SU-DHL-6 (cell line): ENCODE data around the gene PHF14.

Source experiments
- EZH2phosphoT487 ChIP-seq: fragments of 200-600 bp; sonication (generic), shearing (Covaris generic); conservative IDR thresholded peaks from 2 replicates; pipeline ENCODE4 v1.6.1; 2018; ENCODE audit warnings: mild to moderate bottlenecking, antibody characterized with exemption, low read length, moderate library complexity, mixed read lengths
- TF ChIP-seq, protein P1 (sequence below): fragments of 200-600 bp; sonication (generic); IDR thresholded peaks from one replicate; pipeline ENCODE4 v1.5.1; 2017; ENCODE audit warnings: antibody characterized with exemption, mild to moderate bottlenecking, low read length, moderate library complexity; ENCODE audit not compliant: insufficient read depth, poor library complexity, severe bottlenecking

DNA sequence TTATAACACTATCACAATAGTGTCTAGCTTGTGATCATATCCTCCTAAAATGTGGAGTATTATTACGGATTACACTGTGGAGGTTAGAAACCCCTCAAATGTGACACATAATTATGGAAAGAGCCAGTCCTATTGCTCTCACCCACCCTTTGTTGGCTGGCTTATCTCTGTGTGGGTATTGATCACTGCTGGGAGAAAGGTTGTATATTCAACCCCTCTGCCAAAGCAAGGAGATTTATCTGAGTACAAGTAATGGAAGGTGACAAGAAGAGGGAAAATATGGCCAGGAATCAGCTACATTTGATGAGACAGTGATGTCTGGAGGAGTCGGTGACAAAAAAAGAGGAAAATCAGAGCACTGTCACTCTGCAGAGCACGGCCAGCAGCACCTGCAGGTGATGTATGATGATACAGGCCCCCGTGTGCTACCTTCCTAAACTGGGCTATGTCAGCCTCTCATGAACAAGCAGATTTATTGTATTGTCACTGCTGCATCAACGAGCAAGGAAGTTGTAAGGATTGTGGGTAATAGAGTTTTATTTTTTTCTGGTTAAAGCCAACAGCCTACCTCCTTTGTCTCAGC is 235.3 kb downstream of the PHF14 start:
- TF ChIP-seq, protein P1, sequence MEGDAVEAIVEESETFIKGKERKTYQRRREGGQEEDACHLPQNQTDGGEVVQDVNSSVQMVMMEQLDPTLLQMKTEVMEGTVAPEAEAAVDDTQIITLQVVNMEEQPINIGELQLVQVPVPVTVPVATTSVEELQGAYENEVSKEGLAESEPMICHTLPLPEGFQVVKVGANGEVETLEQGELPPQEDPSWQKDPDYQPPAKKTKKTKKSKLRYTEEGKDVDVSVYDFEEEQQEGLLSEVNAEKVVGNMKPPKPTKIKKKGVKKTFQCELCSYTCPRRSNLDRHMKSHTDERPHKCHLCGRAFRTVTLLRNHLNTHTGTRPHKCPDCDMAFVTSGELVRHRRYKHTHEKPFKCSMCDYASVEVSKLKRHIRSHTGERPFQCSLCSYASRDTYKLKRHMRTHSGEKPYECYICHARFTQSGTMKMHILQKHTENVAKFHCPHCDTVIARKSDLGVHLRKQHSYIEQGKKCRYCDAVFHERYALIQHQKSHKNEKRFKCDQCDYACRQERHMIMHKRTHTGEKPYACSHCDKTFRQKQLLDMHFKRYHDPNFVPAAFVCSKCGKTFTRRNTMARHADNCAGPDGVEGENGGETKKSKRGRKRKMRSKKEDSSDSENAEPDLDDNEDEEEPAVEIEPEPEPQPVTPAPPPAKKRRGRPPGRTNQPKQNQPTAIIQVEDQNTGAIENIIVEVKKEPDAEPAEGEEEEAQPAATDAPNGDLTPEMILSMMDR, result no peak
- TF ChIP-seq EZH2phosphoT487, result no peak
